HCT116 (cell line): ENCODE data around the gene ZNF276. TPM values are rescaled to one million over a fixed set of nuclear protein-coding genes. Genes with fewer than 3 reads are reported as not detected.
A peak's percentile ranks its signal among the peaks of the same experiment; 100 is the strongest.

Experiments
- ATAC-seq: fragments of 200-7000 bp; cut with Tn5 transposase; 2 replicates; pipeline ENCODE4 v1.9.1; 2020; ENCODE audit warnings: mild to moderate bottlenecking, moderate library complexity
- BruUV-seq: library from RNA; stranded (reverse); fragments of 400-500 nt; replicated peaks from 2 replicates; lab custom pipeline; 2021; lab: Mats Ljungman, UMichigan
- CTCF ChIA-PET: fragments of 300-600 bp; sonication (Branson Sonifier 250); formaldehyde crosslinking; loops from one replicate; lab custom pipeline; 2021; ENCODE audit warnings: antibody characterized with exemption; lab: Charles Lee
- POLR2A ChIA-PET: fragments of 300-600, 350-600 bp; sonication (Branson Sonifier 250); formaldehyde crosslinking; loops from one replicate; lab custom pipeline; 2021; ENCODE audit warnings: antibody characterized with exemption; lab: Charles Lee
- RAD21 ChIA-PET, 2 experiments: fragments of 300-600 bp; sonication (Branson Sonifier 250); formaldehyde crosslinking; loops; one replicate each; lab custom pipeline; 2023; ENCODE audit warnings: low total read pairs in 2 of 2; ENCODE audit not compliant: uncharacterized antibody in 2 of 2, unreplicated experiment in 2 of 2, low non-redundant PET in 1 of 2; lab: Charles Lee
- DNase-seq: peaks from one replicate; pipeline ENCODE4 v3.0.0-alpha.2; 2010; ENCODE audit warnings: low read depth, low spot score
- H2AFZ ChIP-seq: fragments of 200-600 bp; shearing (Covaris generic), sonication (generic); 2 replicates; pipeline ENCODE4 v1.6.1; 2017; ENCODE audit warnings: low read depth, mixed run types, mixed read lengths, antibody characterized with exemption, low read length; ENCODE audit not compliant: poor library complexity, severe bottlenecking
- H3K27ac ChIP-seq: 2 replicates; pipeline ENCODE4 v1.5.1; 2012; ENCODE audit warnings: low read depth, low read length
- H3K27me3 ChIP-seq: fragments of 200-600 bp; sonication (generic); 2 replicates; pipeline ENCODE4 v1.6.1; 2016; ENCODE audit warnings: mixed run types, low read length, mixed read lengths; ENCODE audit not compliant: insufficient read depth
- H3K36me3 ChIP-seq, 2 experiments: fragments of 200-500 bp in 1 of 2; fragments of 200-600 bp in 1 of 2; sonication (Bioruptor generic) in 1 of 2; sonication (generic) in 1 of 2; 2 replicates each; pipeline versions ENCODE4 v1.5.1 to v1.6.1; 2014 to 2016; ENCODE audit warnings: low read length in 2 of 2, inconsistent platforms in 1 of 2, mixed read lengths in 1 of 2, mixed run types in 1 of 2; ENCODE audit not compliant: insufficient read depth in 2 of 2, control insufficient read depth in 1 of 2
- H3K4me1 ChIP-seq, 2 experiments: fragments of 200-600 bp in 1 of 2; sonication (generic) in 1 of 2; 2 replicates each; pipeline versions ENCODE4 v1.5.1 to v1.6.1; 2012 to 2017; ENCODE audit warnings: low read length in 2 of 2, inconsistent platforms in 1 of 2, mild to moderate bottlenecking in 1 of 2, mixed read lengths in 1 of 2, mixed run types in 1 of 2, moderate library complexity in 1 of 2; ENCODE audit not compliant: insufficient read depth in 2 of 2, control insufficient read depth in 1 of 2
- H3K4me2 ChIP-seq: fragments of 200-600 bp; sonication (generic); 2 replicates; pipeline ENCODE4 v1.6.1; 2017; ENCODE audit warnings: mixed run types, low read length, mixed read lengths
- H3K4me3 ChIP-seq, 2 experiments: fragments of 200-600 bp in 1 of 2; sonication (generic) in 1 of 2; replicated peaks in 1 of 2; 2 replicates each; pipeline ENCODE4 v1.5.1; 2011 to 2016; ENCODE audit warnings: low read length in 2 of 2, control low read depth in 1 of 2, low read depth in 1 of 2, mild to moderate bottlenecking in 1 of 2, mixed read lengths in 1 of 2, mixed run types in 1 of 2
- H3K79me2 ChIP-seq: fragments of 200-600 bp; sonication (generic); 2 replicates; pipeline ENCODE4 v1.6.1; 2017; ENCODE audit warnings: mild to moderate bottlenecking, mixed run types, low read length, moderate library complexity, mixed read lengths; ENCODE audit not compliant: insufficient read depth
- H3K9ac ChIP-seq: fragments of 200-600 bp; sonication (generic); 2 replicates; pipeline ENCODE4 v1.6.1; 2016; ENCODE audit warnings: low read length, mixed read lengths
- H3K9me2 ChIP-seq: fragments of 200-600 bp; sonication (generic), shearing (Covaris generic); 2 replicates; pipeline ENCODE4 v1.6.1; 2017; ENCODE audit warnings: mixed run types, mild to moderate bottlenecking, moderate library complexity; ENCODE audit not compliant: insufficient read depth
- H3K9me3 ChIP-seq, 2 experiments: fragments of 200-500 bp in 1 of 2; fragments of 200-600 bp in 1 of 2; sonication (Bioruptor generic) in 1 of 2; sonication (generic) in 1 of 2; 2 replicates each; pipeline ENCODE4 v1.6.1; 2014 to 2017; ENCODE audit warnings: low read length in 2 of 2, mixed read lengths in 2 of 2, inconsistent platforms in 1 of 2, low read depth in 1 of 2, mild to moderate bottlenecking in 1 of 2, mixed run types in 1 of 2, moderate library complexity in 1 of 2; ENCODE audit not compliant: control insufficient read depth in 1 of 2, insufficient read depth in 1 of 2
- H4K20me1 ChIP-seq: fragments of 200-600 bp; sonication (generic), shearing (Covaris generic); 2 replicates; pipeline ENCODE4 v1.6.1; 2017; ENCODE audit warnings: mixed run types, mild to moderate bottlenecking, moderate library complexity; ENCODE audit not compliant: insufficient read depth
- CBX3 ChIP-seq: IDR thresholded peaks from 2 replicates; pipeline ENCODE4 v1.6.1; 2012; ENCODE audit warnings: low read depth
- CEBPB ChIP-seq: IDR thresholded peaks from 2 replicates; pipeline ENCODE4 v1.6.1; 2012; ENCODE audit warnings: low read depth
- CTCF ChIP-seq, 3 experiments: fragments of 200-600 bp in 1 of 3; sonication (generic) in 1 of 3; IDR thresholded peaks in 2 of 3; conservative IDR thresholded peaks in 1 of 3; 2 replicates each; pipeline ENCODE4 v1.5.1; 2012 to 2017; ENCODE audit warnings: low read depth in 2 of 3, low read length in 2 of 3, antibody characterized with exemption in 1 of 3, borderline replicate concordance in 1 of 3, control low read depth in 1 of 3, mild to moderate bottlenecking in 1 of 3, mixed read lengths in 1 of 3, mixed run types in 1 of 3, moderate library complexity in 1 of 3; ENCODE audit not compliant: insufficient read depth in 1 of 3
- ELF1 ChIP-seq: IDR thresholded peaks from 2 replicates; pipeline ENCODE4 v1.6.1; 2012; ENCODE audit warnings: low read depth, borderline replicate concordance
- POLR2AphosphoS5 ChIP-seq: IDR thresholded peaks from 2 replicates; pipeline ENCODE4 v1.6.1; 2011; ENCODE audit warnings: mild to moderate bottlenecking, low read depth, low read length, moderate library complexity
- REST ChIP-seq: IDR thresholded peaks from 2 replicates; pipeline ENCODE4 v1.6.1; 2012; ENCODE audit warnings: low read depth
- SIN3A ChIP-seq: IDR thresholded peaks from 2 replicates; pipeline ENCODE4 v1.6.1; 2012; ENCODE audit warnings: low read depth
- SRF ChIP-seq: IDR thresholded peaks from 2 replicates; pipeline ENCODE4 v1.6.1; 2012; ENCODE audit warnings: low read depth
- TCF7L2 ChIP-seq: IDR thresholded peaks from 2 replicates; pipeline ENCODE4 v1.7.0; 2011; ENCODE audit warnings: borderline replicate concordance, inconsistent platforms; ENCODE audit not compliant: insufficient read depth, insufficient read length; ENCODE audit errors: extremely low read depth
- YY1 ChIP-seq: IDR thresholded peaks from 2 replicates; pipeline ENCODE4 v1.6.1; 2011; ENCODE audit warnings: low read length, low read depth, moderate library complexity, mild to moderate bottlenecking; ENCODE audit not compliant: insufficient replicate concordance; ENCODE audit errors: extremely low read depth
- ZFX ChIP-seq: fragments of 450-650 bp; IDR thresholded peaks from 2 replicates; pipeline ENCODE4 v1.6.1; 2017
- ZNF274 ChIP-seq: fragments of 200-500 bp; sonication (Bioruptor generic); IDR thresholded peaks from 2 replicates; pipeline ENCODE4 v1.6.1; 2014; ENCODE audit warnings: mild to moderate bottlenecking, low read depth, low read length, inconsistent platforms
- intact Hi-C: fragments of 100-400 bp; cut with micrococcal nuclease; formaldehyde crosslinking; loops from 2 replicates; pipeline ENCODE4 v1.10.0; 2022
- total RNA-seq: library from RNA; stranded (reverse); gene quantifications from one replicate; pipeline ENCODE4 v1.2.1, GENCODE V29; 2021; ENCODE audit not compliant: unreplicated experiment

Gene ZNF276
- total RNA-seq, 1 experiment from 2014 or later, result 49.9 TPM

- peak overlapping the region; percentile 78 for H3K9ac ChIP-seq
- DNase-seq, result no peak
- ChIA-PET POLR2A (no interaction called here), CTCF (interaction anchor here (1.3 kb wide), 1 partner anchor 18 kb away, joined by 4 read pairs; no protein-coding TSS in a partner anchor), RAD21 (interaction anchor here in 1 of 2 experiments (0.9 kb wide), 1 partner anchor 23 kb away, joined by 4 read pairs; no protein-coding TSS in a partner anchor)
- peak overlapping the region; percentile 97 for H3K27ac ChIP-seq
- BruUV-seq, result TSS peak; percentile 37
- H3K4me2 ChIP-seq, result peak overlapping the region; percentile 86
- peaks cover 33% of the 10 kb centered on the region; the same call in 1 of the 2 replicates for H3K79me2 ChIP-seq
- peak overlapping the region; percentile 70 to 88 for H3K4me3 ChIP-seq
- no peak overlapping the region for H2AFZ ChIP-seq
- peaks cover 21 to 27% of the 10 kb centered on the region in 2 experiments; a peak in 3 of 4 replicates for H3K36me3 ChIP-seq
- H4K20me1 ChIP-seq, result peaks cover 3% of the 10 kb centered on the region; the same call in 1 of the 2 replicates
- no peaks in the 10 kb centered on the region for H3K27me3 ChIP-seq
- no peak for TF ChIP-seq YY1
- TF ChIP-seq CTCF (IDR thresholded peaks at IDR 0.05 in 2 of 3, conservative IDR thresholded peaks at IDR 0.05 in 1 of 3; ENCODE audit: borderline replicate concordance in 1 of 3, insufficient read depth in 1 of 3, low read depth in 2 of 3, low read length in 2 of 3), result no peak
- no peak for TF ChIP-seq POLR2AphosphoS5
- TF ChIP-seq ELF1, result no peak
- no peak for TF ChIP-seq TCF7L2
- TF ChIP-seq ZNF274, result no peak
- TF ChIP-seq REST, result no peak
- no peak for TF ChIP-seq SIN3A
- TF ChIP-seq CBX3, result no peak
- no peak for TF ChIP-seq ZFX
- no peak for TF ChIP-seq CEBPB
- no peak for TF ChIP-seq SRF
- intact Hi-C loops, result no loop called here
- ATAC-seq, result no peak
- no peaks in the 10 kb centered on the region for H3K9me2 ChIP-seq
- H3K9me3 ChIP-seq, result no peaks in the 10 kb centered on the region
- peaks cover 23 to 35% of the 10 kb centered on the region in 2 experiments for H3K4me1 ChIP-seq
These were observed 2.2 kb downstream of the ZNF276 start for GRCh38 chr16:89723279-89724250.
